GM23248 (cell line): ENCODE results near the gene SEMA5A.

Experiments used
- EZH2 ChIP-seq: fragments of 200-600 bp; sonication (generic); IDR thresholded peaks from 2 replicates; pipeline ENCODE4 v1.6.1; 2018; ENCODE audit warnings: antibody characterized with exemption, mild to moderate bottlenecking; ENCODE audit not compliant: insufficient read depth, poor library complexity, severe bottlenecking
- EZH2phosphoT487 ChIP-seq: fragments of 200-600 bp; sonication (generic); IDR thresholded peaks from 2 replicates; pipeline ENCODE4 v1.6.1; 2018; ENCODE audit warnings: antibody characterized with exemption, moderate library complexity, mild to moderate bottlenecking, low read depth; ENCODE audit not compliant: insufficient read depth

DNA sequence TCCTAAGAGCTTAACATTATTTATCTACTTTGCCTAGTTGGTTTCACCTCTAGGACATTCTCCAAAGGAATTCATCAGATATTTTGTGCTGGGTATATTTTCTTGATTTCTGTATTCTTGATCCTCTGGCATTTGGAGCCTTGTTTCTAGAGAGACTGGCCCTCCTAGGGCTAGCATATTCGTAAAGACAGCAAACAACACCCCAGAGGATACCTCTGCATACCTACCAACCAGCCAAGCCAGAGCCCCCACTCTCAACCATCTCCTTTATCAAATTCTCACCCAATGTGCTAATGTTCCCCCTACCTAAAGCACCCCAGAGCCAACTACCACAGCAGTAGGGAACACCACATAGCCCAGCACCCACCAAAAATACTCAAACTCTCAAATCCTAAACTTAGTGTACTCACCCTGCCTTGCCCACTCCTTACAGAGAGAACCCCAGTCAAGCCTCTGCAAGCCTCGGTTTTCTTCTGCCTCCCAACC lies 149.5 kb downstream of the SEMA5A start:
- TF ChIP-seq EZH2phosphoT487: no peak
- no peak for TF ChIP-seq EZH2
